ENCODE data around the gene CELF6.

The CELF6 gene

DNA sequence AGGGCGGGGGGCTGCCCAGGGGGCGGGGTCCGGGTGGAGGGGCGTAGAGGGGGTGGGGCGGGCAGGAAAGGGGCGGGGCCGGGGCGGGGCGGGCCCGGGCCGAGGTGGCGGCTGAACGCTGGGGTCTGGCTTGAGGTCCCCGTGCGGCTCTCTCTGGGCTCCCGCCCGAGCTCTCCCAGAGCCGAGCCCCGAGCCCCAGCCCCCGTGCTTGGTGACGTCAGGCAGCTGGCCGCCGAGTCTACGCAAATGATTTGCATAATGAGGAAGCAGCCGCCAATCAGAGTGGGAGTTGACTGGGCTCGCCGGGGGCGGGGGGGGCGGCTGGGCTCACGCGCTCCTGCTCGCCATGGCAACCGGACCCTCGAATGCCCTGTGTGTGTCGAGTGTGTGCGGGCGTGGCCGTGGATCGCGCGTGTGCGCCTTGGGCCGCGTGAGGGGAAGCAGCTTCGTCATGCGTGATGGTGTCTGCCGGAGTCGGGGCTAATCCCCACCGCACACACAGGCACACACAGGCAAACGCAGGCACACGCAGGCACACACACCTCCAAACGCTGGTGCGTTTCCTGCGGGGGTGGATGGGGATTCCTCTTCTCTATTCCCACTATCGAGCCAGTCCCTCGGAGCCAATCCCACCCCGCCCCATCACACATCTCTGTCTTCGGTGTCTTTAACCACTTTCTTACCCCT, at the start of gene CELF6:
Gene CELF6 (minus strand): TSS at position 173 of the 687 bp plus-strand sequence. CDS start 283 bp downstream, outside the sequence.
- DNase-seq (ENCODE audit: insufficient read length, low spot score) (peak; percentile 76), FAIRE-seq (no peak)

DNA sequence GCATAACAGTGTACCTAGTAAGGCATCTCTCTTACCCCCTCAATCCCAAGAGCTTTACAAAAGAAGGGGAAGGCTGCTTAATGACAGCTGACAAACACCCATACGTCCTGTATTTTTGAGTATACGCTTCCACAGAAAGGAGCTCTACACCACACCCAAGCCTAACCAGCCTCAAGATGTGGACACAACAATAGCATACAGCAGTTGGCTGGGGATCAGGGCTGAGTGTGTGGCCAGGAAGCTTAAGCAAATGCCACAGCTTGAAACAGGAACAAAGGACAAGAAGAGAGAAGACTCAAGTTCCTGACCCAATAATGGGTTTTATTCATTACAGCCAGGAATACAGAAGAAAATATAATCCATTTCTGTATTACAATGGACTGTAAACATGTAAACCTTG, 48.9 kb upstream of the CELF6 start:
- FAIRE-seq (no peak), DNase-seq (ENCODE audit: insufficient read length, low spot score) (no peak)

DNA sequence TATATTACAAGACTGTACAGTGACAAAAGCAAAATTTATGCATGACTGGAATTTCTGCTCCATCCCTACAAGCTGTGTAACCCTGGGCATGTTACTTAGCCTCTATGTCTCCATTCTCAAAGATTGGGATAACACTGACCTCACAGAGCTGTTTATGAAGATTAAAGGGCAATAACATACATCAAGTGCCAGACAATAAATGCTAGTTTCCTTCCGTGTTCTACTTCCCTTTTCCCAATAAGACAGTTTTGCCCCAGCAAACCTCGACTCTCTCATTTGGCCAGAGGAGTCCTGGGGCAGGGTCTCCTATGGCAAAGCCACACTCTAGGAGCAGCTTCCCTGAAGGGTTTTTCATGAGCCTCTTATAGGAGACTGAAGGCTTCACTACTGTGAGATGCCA, 48.4 kb upstream of the CELF6 start:
- DNase-seq (ENCODE audit: insufficient read length, low spot score) (no peak), FAIRE-seq (no peak)

DNA sequence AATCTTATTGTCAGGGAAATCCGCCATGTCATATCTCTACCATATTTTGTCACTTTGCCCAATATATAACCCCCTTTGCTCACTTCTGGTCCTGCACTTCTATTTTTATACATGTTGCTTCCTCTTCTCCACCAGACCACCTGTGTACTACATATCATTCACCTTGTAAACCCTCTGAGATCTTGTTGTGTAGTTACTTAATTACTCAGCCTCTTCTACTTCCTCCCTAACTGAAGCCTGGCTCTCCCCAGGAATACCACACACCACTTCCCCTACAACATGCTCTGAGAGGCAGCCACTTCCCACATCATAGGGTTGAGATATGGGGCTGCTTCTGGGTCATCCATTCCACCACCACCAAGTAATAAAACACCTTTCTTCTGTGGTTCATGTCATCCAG, 45.9 kb upstream of the CELF6 start:
- FAIRE-seq = peak; percentile 79

DNA sequence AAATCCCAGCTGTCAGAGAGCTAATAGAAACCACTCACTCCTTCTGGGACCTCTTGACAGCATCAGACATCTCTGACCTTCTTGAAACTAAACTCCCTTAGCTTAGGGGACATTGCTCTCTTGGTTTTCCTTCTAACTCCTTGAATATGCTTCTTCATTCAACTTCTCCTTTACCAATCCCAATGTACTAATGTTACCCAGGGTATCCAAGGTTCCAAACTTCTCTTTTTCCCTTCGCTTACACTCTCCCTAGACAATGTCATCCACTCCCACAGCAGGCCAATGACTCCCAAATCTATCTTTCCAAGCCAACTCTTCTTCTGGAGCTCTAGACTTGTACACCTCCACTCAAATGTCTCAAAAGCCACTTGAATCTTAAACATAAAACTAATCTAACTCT, 41.2 kb upstream of the CELF6 start:
- FAIRE-seq = no peak
- no peak for DNase-seq (ENCODE audit: insufficient read length, low spot score)

More for the DNA sequence above, 45.9 kb upstream of the CELF6 start:
- DNase-seq (ENCODE audit: insufficient read length, low spot score) = peak; percentile 33

DNA sequence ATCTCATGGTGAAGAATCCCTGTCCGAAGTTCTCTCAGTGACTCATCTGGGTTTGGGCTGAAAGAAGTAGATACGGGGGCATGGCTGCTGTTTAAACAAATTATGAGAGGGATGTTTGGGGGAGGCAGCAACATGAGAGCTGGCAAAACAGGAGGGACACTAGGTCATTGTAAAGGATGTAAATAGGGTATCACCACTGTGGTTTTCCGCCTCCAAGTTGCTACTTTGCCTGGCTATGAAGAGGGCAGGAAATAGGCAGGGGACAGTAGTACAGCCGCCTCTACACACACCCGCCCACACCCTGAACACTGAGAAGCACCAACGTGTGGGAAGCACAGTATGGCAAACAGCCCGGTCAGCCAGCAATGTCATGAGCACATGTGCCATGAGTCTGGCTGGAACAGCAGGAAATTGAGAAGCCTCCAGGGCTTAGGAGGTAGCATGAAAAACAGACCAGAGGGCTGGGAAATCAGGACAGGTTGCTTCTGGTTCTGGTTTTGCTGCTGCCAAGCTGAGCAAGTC, 38.8 kb upstream of the CELF6 start:
- DNase-seq (ENCODE audit: insufficient read length, low spot score) (no peak), FAIRE-seq (no peak)

DNA sequence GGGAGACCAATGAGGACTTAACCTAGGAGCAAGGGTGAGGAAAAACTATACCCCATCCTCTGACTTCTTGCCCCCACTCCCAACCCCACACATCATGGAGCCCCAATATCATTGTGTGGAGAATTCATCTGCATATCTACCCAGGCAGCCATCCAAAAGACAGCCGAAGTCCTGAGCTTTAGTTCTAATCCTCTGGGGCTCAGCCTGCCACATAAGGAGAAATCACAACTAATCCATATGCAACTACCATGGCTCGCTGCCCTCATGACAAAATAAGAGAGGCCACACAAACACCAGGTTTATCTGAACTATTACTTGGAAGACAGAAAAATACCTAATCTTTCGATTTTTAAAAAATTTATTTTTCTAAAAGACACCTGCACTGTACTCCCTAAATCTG, 38.2 kb upstream of the CELF6 start:
- DNase-seq (ENCODE audit: insufficient read length, low spot score) (no peak), FAIRE-seq (no peak)

DNA sequence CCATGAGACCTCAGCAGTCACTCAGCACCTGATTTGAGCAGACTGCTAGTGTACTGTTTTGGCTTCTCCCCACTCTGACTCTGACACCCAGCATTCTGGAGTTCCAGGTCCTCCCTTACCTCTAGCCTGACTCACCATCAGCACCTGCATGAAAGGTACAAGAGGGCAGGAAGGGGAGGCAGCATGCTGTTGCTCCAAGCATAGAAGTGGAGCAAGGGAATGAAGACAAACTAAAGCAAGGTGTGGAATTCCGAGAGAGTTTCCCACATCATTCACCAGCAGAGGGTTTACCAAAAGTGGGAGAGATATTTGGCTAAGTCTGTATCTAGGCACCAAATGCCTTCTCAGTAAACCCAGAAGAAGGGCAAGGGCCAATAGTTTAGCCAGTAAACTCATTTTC, 34.5 kb upstream of the CELF6 start:
- no peak for FAIRE-seq
- DNase-seq (ENCODE audit: insufficient read length, low spot score) = no peak

DNA sequence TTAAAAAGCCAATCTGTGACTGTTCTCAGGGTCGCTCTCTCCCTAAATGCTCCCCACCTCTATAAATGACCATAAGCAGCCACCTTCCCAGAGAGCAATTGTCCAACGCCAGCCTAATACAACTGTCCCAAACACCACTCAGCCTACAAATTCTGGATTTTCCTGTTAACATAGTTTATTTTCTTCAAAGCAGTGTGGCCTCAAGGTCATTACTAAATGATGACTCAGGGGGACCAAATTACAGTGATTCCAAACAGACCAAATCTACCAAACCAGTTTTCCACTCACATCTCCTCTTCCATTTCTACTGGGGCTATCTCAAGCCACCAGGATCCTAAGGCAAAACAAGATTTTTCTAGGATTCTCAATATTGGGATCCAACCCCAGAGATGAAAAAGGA, 33.3 kb upstream of the CELF6 start:
- FAIRE-seq = no peak
- DNase-seq (ENCODE audit: insufficient read length, low spot score) = no peak

DNA sequence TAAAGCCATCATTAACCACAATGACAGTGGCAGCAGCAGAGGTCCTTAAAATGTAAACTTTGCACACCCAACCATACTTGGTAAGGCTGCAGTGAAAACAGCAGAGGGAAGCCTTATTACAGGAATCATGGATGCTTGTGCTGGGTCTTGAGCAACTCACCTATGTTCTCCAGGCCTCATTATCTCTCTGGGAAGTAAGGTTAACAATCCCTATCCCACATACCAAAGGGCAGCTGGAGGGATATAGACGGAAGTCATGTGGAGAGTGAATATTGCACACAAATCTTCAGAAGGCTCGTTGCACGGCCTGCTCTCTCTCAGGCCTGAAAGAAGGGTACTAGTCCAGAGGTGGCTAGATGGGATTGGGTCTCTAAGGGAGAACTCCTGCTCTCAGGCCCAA, 25.8 kb upstream of the CELF6 start:
- no peak for FAIRE-seq
- DNase-seq (ENCODE audit: insufficient read length, low spot score) = no peak

DNA sequence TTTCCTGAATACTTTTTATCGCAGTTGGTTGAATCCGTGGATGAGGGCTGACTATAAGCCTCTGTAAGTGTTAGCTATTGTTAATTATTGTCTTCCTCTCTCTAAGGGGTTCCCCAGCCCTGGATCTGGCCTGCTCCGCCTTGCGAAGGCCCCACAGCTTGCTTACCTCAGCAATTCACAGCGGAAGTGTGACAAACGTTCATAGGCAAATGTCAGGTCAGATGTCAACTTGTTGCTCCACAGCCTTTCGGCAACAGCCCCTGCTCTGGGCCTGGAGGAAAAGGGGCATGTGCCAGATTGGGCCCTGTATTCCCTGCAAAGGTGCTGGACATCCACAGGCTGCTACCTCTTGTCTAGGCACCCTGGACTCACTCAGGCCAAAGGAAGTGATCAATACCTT, 25.3 kb upstream of the CELF6 start:
- DNase-seq (ENCODE audit: insufficient read length, low spot score) (no peak), FAIRE-seq (no peak)

DNA sequence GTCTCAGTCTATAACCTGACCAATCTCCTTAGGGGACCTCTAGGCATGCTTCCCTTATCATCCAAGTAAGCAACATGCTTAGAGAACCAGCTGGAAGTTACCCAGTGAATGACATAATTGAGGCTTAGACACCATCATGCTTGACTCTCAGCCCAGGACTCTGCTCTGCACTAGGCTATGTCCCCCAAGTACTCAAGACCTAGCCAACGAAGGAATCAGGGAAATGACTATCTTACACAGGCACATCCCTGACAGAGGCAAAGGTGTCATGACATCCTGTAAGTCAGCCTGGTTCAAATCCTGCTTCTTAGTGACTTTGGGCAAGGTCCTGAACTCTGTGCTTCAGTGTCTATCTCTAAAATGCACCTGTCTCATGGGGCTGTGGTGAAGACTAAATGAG, 24.6 kb upstream of the CELF6 start:
- no peak for DNase-seq (ENCODE audit: insufficient read length, low spot score)
- FAIRE-seq = no peak

DNA sequence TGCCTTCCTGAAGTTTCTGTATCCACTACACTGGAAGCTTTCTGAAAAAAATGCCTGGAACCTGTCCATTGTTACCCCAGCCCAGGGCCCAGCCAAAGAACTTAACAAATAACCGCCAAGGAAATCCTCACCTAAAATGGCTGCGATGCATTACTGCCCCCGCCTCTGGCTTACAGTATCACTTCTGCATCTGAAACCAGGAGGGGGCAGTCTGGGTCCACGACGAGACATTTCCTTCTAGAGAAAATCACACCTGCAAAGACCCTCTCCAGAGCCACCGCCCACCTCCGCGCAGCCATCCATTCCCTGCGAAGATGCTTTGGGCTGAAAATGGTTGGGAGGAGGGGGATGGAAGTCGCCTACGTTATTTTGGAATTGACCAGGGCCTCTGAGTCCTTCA, 22.4 kb upstream of the CELF6 start:
- DNase-seq (ENCODE audit: insufficient read length, low spot score) (no peak), FAIRE-seq (no peak)

DNA sequence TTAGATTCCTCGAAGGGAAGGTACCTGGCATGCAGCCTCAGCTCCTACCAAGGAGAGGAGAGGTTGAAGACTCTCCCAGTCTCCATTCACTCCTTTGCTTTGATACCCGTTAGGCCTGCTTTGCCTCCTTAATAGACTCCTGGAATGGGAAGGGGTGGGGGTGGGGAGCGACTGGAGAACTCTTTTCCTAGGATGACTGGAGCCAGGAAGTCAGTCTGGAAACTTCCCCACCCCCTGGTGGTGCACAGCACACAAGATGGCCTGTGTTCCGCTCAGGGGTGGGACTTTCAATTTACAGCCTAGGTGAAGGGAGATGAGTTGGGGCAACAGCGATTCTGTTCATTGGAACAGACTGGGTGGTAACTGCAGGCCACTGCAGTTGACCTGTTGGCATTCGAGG, 21.4 kb upstream of the CELF6 start:
- FAIRE-seq = no peak
- no peak for DNase-seq (ENCODE audit: insufficient read length, low spot score)

DNA sequence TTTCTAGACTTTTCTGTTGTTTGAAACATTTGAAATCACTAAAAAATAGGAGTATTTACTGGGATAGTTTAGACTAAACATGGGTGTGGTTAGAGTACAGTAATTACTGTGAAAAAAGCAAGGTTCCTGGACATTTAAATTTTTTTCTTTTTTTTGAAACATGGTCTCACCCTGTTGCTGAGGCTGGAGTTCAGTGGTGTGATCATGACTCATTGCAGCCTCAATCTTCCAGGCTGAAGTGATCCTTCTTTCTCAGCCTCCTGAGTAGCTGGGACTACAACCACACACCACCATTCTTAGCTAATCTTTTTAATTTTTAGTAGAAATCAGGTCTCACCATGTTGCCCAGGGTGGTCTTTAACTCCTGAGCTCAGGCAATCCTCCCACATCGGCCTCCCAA, 20.4 kb upstream of the CELF6 start:
- no peak for DNase-seq (ENCODE audit: insufficient read length, low spot score)
- FAIRE-seq = no peak

DNA sequence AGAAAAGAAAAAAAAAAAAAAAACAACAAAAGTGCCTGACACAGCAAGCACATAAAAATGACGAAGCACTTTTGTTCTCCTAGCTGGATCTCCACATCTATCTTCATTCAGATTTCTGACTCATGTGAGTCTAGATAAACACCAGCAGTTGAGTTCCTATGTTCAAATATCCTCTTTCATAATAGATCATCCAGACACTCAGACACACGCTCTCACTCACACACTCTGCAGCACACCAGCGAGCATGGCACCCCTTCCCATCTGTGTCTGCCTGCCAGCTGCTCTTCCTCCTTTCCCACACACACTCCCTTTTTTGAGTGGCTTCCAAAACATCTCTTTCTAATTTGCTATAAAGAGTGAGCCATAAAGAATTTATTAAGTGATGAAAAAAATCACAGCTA, 19.8 kb upstream of the CELF6 start:
- FAIRE-seq = no peak
- no peak for DNase-seq (ENCODE audit: insufficient read length, low spot score)

DNA sequence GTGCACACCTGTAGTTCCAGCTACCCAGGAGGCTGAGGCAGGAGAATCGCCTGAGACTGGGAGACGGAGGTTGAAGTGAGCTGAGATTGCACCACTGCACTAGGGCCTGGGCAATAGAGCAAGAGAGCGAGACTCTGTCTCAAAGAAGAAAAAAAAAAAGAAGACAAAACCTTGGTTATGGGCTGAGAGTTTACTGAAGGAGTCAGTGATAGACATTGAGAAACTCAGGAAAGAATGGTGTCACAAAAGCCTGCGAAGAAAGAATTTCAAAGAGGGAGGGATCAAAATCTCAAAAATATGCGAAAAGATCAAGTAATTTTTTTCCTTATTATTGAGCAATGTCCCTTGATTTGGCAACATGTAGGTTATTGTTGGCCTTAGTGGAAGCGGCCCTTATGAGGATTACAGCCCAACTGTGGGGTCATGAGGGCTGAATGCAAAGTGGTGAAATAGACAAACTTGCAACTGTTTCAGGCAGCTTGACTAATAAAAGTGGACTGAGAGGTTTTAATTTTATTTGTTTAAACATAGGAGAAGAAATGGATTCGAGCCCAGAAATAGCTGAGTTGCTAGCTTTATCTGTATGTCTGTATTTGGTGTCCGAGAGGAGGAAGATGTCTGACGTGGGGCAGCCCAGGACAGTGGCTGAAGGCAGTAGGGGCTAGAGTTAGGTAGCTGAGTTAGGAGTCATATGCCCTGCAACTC, 18.8 kb upstream of the CELF6 start:
- no peak for FAIRE-seq

DNA sequence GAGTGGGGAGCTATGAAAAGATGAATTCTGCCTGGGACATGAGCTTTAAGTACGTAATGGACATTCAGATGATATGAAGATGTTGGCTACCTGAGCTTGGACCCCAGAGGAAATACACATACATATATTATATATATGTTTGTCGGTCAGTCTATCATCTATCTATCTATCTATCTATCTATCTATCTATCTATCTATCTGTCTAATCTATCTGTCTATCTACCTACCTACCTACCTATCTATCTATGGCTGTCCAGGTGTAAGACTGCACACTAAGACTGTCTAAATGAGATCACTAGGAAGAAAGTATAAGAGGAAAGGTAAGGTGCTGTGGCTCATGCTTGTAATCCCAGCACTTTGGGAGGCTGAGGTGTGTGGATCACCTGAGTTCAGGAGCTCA, 18.2 kb upstream of the CELF6 start:
- no peak for FAIRE-seq
- DNase-seq (ENCODE audit: insufficient read length, low spot score) = no peak

More for the DNA sequence above, 18.8 kb upstream of the CELF6 start:
- no peak for DNase-seq (ENCODE audit: insufficient read length, low spot score)

DNA sequence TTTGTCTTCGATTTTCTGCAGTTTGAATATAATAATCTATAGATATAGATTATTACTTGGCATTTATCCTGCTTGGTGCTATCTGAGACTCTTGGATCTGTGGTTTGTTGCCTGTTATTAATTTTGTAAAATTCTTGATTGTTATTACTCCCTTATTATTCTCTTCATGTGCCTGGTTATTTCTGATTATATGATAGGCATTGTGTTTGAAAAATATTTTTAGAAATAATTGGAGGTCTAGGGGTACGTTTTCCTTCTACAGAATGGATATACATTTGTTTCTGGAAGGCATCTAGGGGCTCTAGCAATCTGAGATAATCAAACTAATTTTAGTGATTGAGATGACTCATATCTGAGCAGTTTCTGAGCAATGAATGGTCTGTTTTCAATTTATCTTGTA, 14.9 kb upstream of the CELF6 start:
- no peak for FAIRE-seq

DNA sequence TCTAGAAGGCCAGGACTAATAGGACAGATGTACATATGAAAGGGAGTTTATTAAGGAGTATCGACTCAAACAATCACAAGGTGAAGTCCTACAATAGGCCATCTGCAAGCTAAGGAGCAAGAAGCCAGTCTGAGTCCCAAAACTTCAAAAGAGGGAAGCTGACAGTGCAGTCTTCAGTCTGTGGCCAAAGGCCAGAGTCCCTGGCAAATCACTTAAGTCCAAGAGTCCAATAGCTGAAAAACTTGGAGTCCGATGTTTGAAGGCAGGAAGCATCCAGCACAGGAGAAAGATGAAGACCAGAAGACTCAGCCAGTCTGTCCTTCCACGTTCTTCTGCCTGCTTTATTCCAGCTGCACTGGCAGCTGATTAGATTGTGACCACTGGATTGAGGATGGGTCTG, 11.1 kb upstream of the CELF6 start:
- DNase-seq (ENCODE audit: insufficient read length, low spot score) (no peak), FAIRE-seq (no peak)

More for the DNA sequence above, 14.9 kb upstream of the CELF6 start:
- DNase-seq (ENCODE audit: insufficient read length, low spot score) = no peak

DNA sequence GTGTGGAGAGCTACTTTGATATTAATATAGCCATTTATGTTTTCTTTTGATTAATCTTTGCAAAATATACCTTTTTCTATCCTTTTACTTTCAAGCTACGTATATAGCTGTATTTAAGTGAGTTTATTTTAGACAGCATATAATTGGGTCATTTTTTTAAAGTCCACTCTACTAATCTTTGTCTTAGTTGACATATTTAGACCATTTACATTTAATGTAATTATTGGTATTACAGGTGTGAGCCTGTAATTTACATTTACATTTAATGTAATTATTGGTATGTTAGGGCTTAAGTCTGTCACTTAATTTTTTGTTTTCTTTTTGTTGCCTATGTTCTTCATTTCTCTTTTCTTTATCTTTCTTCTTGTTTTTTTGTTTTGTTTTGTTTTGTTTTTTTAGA, 3.8 kb upstream of the CELF6 start:
- FAIRE-seq (no peak), DNase-seq (ENCODE audit: insufficient read length, low spot score) (no peak)

DNA sequence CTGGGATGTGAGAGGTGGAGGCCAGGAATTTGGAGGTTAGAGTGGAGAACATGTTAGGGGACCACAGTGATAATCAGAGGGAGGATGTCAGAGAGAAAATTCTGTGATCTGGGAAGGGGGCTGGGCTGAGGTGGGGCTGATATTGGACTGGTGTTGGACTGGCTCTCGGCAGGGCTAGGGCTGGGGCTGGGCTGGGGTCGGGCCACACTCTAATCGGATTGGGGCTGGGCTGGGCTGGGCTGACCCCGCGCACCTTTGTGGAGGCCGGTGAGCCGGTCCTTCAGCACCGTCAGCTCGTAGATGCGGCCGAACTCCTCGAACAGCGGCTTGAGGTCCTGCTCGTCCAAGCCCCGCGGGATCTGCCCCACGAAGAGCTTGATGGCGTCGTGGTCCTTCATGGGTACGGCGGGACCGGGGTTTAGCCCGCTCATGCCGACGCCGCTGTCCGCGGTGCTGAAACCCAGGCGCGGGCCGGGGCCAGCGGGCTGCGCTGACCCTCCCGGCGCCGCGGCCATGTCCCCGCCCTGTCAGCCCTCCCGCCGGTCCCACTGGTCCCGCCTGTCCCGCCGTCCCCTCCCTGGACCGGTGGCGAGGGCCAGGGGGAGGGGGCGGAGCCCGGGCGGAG, 485 bp downstream of the CELF6 start:
- DNase-seq (ENCODE audit: insufficient read length, low spot score) (peak; percentile 30), FAIRE-seq (no peak)

All from GM19239 (cell line).